GM23338 (cell line): ENCODE data around the gene F8. TPM values are rescaled to one million over a fixed set of nuclear protein-coding genes. Genes with fewer than 3 reads are reported as not detected.

Source experiments
- ATAC-seq: fragments of 200-7000 bp; cut with Tn5 transposase; 3 replicates; pipeline ENCODE4 v1.9.1; 2020
- DNase-seq: peaks from one replicate; pipeline ENCODE4 v3.0.0-alpha.2; 2015; ENCODE audit warnings: low spot score
- H2AFZ ChIP-seq: fragments of 200-600 bp; sonication (generic); 2 replicates; pipeline ENCODE4 v1.8.0; 2016; ENCODE audit warnings: antibody characterized with exemption, mild to moderate bottlenecking, moderate library complexity
- H3F3A ChIP-seq: fragments of 200-600 bp; sonication (generic); replicated peaks from 2 replicates; pipeline ENCODE4 v1.8.0; 2017; ENCODE audit warnings: antibody characterized with exemption, mixed run types, low read depth
- H3K27ac ChIP-seq: fragments of 200-600 bp; sonication (generic); 2 replicates; pipeline ENCODE4 v1.6.1; 2016; ENCODE audit warnings: low read depth
- H3K27me3 ChIP-seq: fragments of 200-600 bp; sonication (generic); 2 replicates; pipeline ENCODE4 v1.8.0; 2016; ENCODE audit warnings: mild to moderate bottlenecking, mixed run types, moderate library complexity; ENCODE audit not compliant: insufficient read depth
- H3K36me3 ChIP-seq: fragments of 200-600 bp; sonication (generic); 2 replicates; pipeline ENCODE4 v1.8.0; 2016; ENCODE audit warnings: mild to moderate bottlenecking; ENCODE audit not compliant: insufficient read depth
- H3K4me1 ChIP-seq: fragments of 200-600 bp; sonication (generic); 2 replicates; pipeline ENCODE4 v1.8.0; 2016; ENCODE audit warnings: mild to moderate bottlenecking, moderate library complexity; ENCODE audit not compliant: insufficient read depth
- H3K4me2 ChIP-seq: fragments of 200-600 bp; sonication (generic); 2 replicates; pipeline ENCODE4 v1.7.1; 2017; ENCODE audit warnings: mixed run types
- H3K4me3 ChIP-seq: fragments of 200-600 bp; sonication (generic); 2 replicates; pipeline ENCODE4 v1.6.1; 2016; ENCODE audit warnings: mixed run types
- H3K79me2 ChIP-seq: fragments of 200-600 bp; sonication (generic); replicated peaks from 2 replicates; pipeline ENCODE4 v1.8.0; 2017; ENCODE audit warnings: mild to moderate bottlenecking; ENCODE audit not compliant: insufficient read depth
- H3K9me2 ChIP-seq: fragments of 200-600 bp; sonication (generic); 2 replicates; pipeline ENCODE4 v1.8.0; 2017; ENCODE audit not compliant: insufficient read depth
- H4K20me1 ChIP-seq: fragments of 200-600 bp; sonication (generic); replicated peaks from 2 replicates; pipeline ENCODE4 v1.8.0; 2017; ENCODE audit warnings: mild to moderate bottlenecking; ENCODE audit not compliant: insufficient read depth
- H3K27ac Mint-ChIP-seq: 2 replicates; pipeline ENCODE4 v1.8.0; 2020; ENCODE audit warnings: inconsistent platforms, mild to moderate bottlenecking, moderate library complexity, mixed read lengths
- H3K27me3 Mint-ChIP-seq: 3 replicates; pipeline ENCODE4 v1.8.0; 2022; ENCODE audit warnings: low read depth, mild to moderate bottlenecking, moderate library complexity, mixed read lengths, inconsistent platforms; ENCODE audit not compliant: insufficient read depth, poor library complexity
- H3K36me3 Mint-ChIP-seq: 3 replicates; pipeline ENCODE4 v1.8.0; 2021; ENCODE audit warnings: low read depth, mild to moderate bottlenecking, inconsistent platforms, moderate library complexity, mixed read lengths
- H3K4me1 Mint-ChIP-seq: 3 replicates; pipeline ENCODE4 v1.8.0; 2020; ENCODE audit warnings: mild to moderate bottlenecking, inconsistent platforms, mixed read lengths
- H3K4me3 Mint-ChIP-seq: 3 replicates; pipeline ENCODE4 v1.8.0; 2021; ENCODE audit warnings: moderate library complexity, mild to moderate bottlenecking, inconsistent platforms, mixed read lengths
- H3K9me3 Mint-ChIP-seq: 3 replicates; pipeline ENCODE4 v1.8.0; 2020; ENCODE audit warnings: moderate library complexity, mild to moderate bottlenecking, inconsistent platforms, mixed read lengths
- CREB1 ChIP-seq: fragments of 250-450 bp; sonication (Bioruptor Pico); IDR thresholded peaks from 2 replicates; pipeline ENCODE4 v1.5.0; 2020; ENCODE audit warnings: low read depth, mild to moderate bottlenecking, moderate library complexity
- JUNB ChIP-seq: IDR thresholded peaks from one replicate; pipeline ENCODE4 v1.6.1; 2016; ENCODE audit warnings: antibody characterized with exemption; ENCODE audit not compliant: unreplicated experiment
- NANOG ChIP-seq: IDR thresholded peaks from 2 replicates; pipeline ENCODE4 v1.6.1; 2016; ENCODE audit warnings: antibody characterized with exemption, borderline replicate concordance
- POLR2AphosphoS5 ChIP-seq: IDR thresholded peaks from 2 replicates; pipeline ENCODE4 v1.6.1; 2016; ENCODE audit warnings: antibody characterized with exemption, low read depth
- ZNF114 ChIP-seq: fragments of 250-450 bp; sonication (Bioruptor Pico); IDR thresholded peaks from 2 replicates; pipeline ENCODE4 v1.5.0; 2020; ENCODE audit warnings: mild to moderate bottlenecking, moderate library complexity
- ZNF331 ChIP-seq: fragments of 250-450 bp; sonication (Bioruptor Pico); IDR thresholded peaks from 2 replicates; pipeline ENCODE4 v1.5.0; 2020; ENCODE audit warnings: low read depth, mild to moderate bottlenecking, moderate library complexity
- ZNF462 ChIP-seq: fragments of 250-450 bp; sonication (Bioruptor Pico); IDR thresholded peaks from 2 replicates; pipeline ENCODE4 v1.5.0; 2020; ENCODE audit warnings: mild to moderate bottlenecking, moderate library complexity
- polyA plus RNA-seq: library from polyadenylated mRNA; unstranded; fragments of >200 nt; fragmentation: Nextera tagmentation; extraction: Ambion mirVana; gene quantifications from 2 replicates; pipeline ENCODE4 v1.2.1, GENCODE V29; 2016
- total RNA-seq: library from RNA; depleted of rRNA; stranded (reverse); fragments of >200 nt; shearing (Covaris generic); gene quantifications from 2 replicates; pipeline ENCODE4 v1.2.3, GENCODE V29; 2014
- TF ChIP-seq, protein P1 (sequence below), 2 experiments: fragments of 200-600 bp in 1 of 2; sonication (generic) in 1 of 2; conservative IDR thresholded peaks; 2 replicates each; pipeline versions ENCODE4 v1.5.1 to v1.6.1; 2016 to 2017; ENCODE audit warnings: antibody characterized with exemption in 2 of 2, low read depth in 2 of 2, mild to moderate bottlenecking in 2 of 2, moderate library complexity in 1 of 2

The F8 gene
- total and polyA plus RNA-seq, 2 experiments from 2014 or later: 0.70 to 1.8 TPM

DNA sequence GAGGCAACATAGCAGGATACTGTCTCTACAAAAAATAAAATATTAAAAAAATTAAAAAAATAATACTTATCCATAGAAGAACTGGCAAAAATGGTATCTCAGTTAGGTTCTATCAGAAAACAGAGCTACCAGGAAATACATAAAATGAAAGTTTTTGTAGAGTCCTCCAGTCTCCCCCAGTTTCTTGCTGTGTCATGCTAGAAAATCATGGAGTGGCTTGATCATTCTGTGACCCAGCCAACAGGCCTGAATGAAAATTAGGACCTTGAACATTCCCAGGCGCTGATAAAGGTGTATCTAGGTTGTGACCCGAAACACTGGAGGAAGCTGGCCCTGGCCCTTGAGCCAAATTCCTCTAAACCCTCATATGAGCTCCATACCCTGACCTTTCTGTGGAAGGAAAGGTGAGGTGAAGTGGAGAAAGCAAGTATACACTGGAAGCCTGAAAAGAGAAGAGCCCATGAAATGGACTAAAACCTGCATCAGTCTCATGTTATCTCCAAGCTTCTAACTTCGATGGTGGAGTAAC, 188.7 kb downstream of the F8 start:
- H3K27ac ChIP-seq: no peak overlapping the region
- H3K4me3 Mint-ChIP-seq: no peak overlapping the region
- no peak overlapping the region for H3K4me2 ChIP-seq
- peaks cover 7% of the 10 kb centered on the region; the same call in 2 of the 3 replicates for H3K4me1 Mint-ChIP-seq
- H3F3A ChIP-seq: no peaks in the 10 kb centered on the region
- H3K9me2 ChIP-seq: no peaks in the 10 kb centered on the region
- H3K27me3 Mint-ChIP-seq: peaks cover 6% of the 10 kb centered on the region
- ATAC-seq (no peak), DNase-seq (no peak)
- no peaks in the 10 kb centered on the region for H3K9me3 Mint-ChIP-seq
- no peaks in the 10 kb centered on the region; the same call in 2 of the 3 replicates for H3K36me3 Mint-ChIP-seq
- no peaks in the 10 kb centered on the region for H3K36me3 ChIP-seq
- H3K4me1 ChIP-seq: no peaks in the 10 kb centered on the region
- H2AFZ ChIP-seq: no peak overlapping the region
- no peaks in the 10 kb centered on the region for H3K27me3 ChIP-seq
- H4K20me1 ChIP-seq: no peaks in the 10 kb centered on the region
- H3K4me3 ChIP-seq: no peak overlapping the region
- H3K27ac Mint-ChIP-seq: no peak overlapping the region
- TF ChIP-seq CREB1 (CRISPR knock-in tag) (no peak), JUNB (no peak), ZNF114 (CRISPR knock-in tag) (no peak), NANOG (no peak), ZNF462 (no peak), ZNF331 (CRISPR knock-in tag) (no peak), POLR2AphosphoS5 (no peak)
- TF ChIP-seq, protein P1, sequence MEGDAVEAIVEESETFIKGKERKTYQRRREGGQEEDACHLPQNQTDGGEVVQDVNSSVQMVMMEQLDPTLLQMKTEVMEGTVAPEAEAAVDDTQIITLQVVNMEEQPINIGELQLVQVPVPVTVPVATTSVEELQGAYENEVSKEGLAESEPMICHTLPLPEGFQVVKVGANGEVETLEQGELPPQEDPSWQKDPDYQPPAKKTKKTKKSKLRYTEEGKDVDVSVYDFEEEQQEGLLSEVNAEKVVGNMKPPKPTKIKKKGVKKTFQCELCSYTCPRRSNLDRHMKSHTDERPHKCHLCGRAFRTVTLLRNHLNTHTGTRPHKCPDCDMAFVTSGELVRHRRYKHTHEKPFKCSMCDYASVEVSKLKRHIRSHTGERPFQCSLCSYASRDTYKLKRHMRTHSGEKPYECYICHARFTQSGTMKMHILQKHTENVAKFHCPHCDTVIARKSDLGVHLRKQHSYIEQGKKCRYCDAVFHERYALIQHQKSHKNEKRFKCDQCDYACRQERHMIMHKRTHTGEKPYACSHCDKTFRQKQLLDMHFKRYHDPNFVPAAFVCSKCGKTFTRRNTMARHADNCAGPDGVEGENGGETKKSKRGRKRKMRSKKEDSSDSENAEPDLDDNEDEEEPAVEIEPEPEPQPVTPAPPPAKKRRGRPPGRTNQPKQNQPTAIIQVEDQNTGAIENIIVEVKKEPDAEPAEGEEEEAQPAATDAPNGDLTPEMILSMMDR (conservative IDR thresholded peaks at IDR 0.05; ENCODE audit: low read depth in 2 of 2): no peak
- no peaks in the 10 kb centered on the region for H3K79me2 ChIP-seq
